Measurements from ENCODE around the gene RAB28. TPM values are rescaled to one million over a fixed set of nuclear protein-coding genes. Genes with fewer than 3 reads are reported as not detected.

Gene RAB28
- total RNA-seq, 3 donors from 2014 or later (not counting 1 experiment from before 2014, with no cell fraction given) = 10.2 to 13.1 (median 12.9) TPM

- H3K9me3 Mint-ChIP-seq = no peaks in the 10 kb centered on the region
- H3K4me1 Mint-ChIP-seq = no peaks in the 10 kb centered on the region
- no peaks in the 10 kb centered on the region for H3K9me3 ChIP-seq (ENCODE audit: control insufficient read depth, insufficient read depth, low read length)
- H3K27me3 Mint-ChIP-seq (ENCODE audit: low read depth in 2 of 2) = no peaks in the 10 kb centered on the region
- TF ChIP-seq, protein P1, sequence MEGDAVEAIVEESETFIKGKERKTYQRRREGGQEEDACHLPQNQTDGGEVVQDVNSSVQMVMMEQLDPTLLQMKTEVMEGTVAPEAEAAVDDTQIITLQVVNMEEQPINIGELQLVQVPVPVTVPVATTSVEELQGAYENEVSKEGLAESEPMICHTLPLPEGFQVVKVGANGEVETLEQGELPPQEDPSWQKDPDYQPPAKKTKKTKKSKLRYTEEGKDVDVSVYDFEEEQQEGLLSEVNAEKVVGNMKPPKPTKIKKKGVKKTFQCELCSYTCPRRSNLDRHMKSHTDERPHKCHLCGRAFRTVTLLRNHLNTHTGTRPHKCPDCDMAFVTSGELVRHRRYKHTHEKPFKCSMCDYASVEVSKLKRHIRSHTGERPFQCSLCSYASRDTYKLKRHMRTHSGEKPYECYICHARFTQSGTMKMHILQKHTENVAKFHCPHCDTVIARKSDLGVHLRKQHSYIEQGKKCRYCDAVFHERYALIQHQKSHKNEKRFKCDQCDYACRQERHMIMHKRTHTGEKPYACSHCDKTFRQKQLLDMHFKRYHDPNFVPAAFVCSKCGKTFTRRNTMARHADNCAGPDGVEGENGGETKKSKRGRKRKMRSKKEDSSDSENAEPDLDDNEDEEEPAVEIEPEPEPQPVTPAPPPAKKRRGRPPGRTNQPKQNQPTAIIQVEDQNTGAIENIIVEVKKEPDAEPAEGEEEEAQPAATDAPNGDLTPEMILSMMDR (IDR thresholded peaks at IDR 0.05) = no peak
- intact Hi-C loops (cut with micrococcal nuclease) = no loop called here
- H3K4me3 ChIP-seq (ENCODE audit: low read length) = no peak overlapping the region
- no peaks in the 10 kb centered on the region for H3K36me3 Mint-ChIP-seq
- ATAC-seq (no peak), DNase-seq (no peak)
- no peak overlapping the region for H3K4me3 Mint-ChIP-seq
- no peaks in the 10 kb centered on the region for H3K4me1 ChIP-seq (ENCODE audit: control insufficient read depth, insufficient read depth, low read length)
- no peak overlapping the region for H3K27ac ChIP-seq (ENCODE audit: low read length)
- 97% methylated on average over 3 of the region's 3 CpGs for WGBS (ENCODE audit: insufficient coverage)
- H3K36me3 ChIP-seq (ENCODE audit: control insufficient read depth, insufficient read depth, low read length) = no peaks in the 10 kb centered on the region
- no peak overlapping the region for H3K27ac Mint-ChIP-seq
- H3K27me3 ChIP-seq (ENCODE audit: control insufficient read depth, insufficient read depth, low read length) = no peaks in the 10 kb centered on the region
These were observed 118.9 kb downstream of the RAB28 start for GRCh38 chr4:13365195-13365594.

GRCh38 chr4:13364653-13365052 lies 119.5 kb downstream of the RAB28 start:
- Histone ChIP-seq H3K27ac (ENCODE audit: low read length) (no peak overlapping the region), H3K4me3 (ENCODE audit: low read length) (no peak overlapping the region), H3K36me3 (ENCODE audit: control insufficient read depth, insufficient read depth, low read length) (no peaks in the 10 kb centered on the region), H3K4me1 (ENCODE audit: control insufficient read depth, insufficient read depth, low read length) (no peaks in the 10 kb centered on the region), H3K27me3 (ENCODE audit: control insufficient read depth, insufficient read depth, low read length) (no peaks in the 10 kb centered on the region), H3K9me3 (ENCODE audit: control insufficient read depth, insufficient read depth, low read length) (no peaks in the 10 kb centered on the region)
- no peak for DNase-seq
- TF ChIP-seq, protein P1 (IDR thresholded peaks at IDR 0.05) = no peak
- Mint-ChIP-seq H3K4me3 (no peak overlapping the region), H3K27me3 (ENCODE audit: low read depth in 2 of 2) (no peaks in the 10 kb centered on the region), H3K36me3 (no peaks in the 10 kb centered on the region), H3K9me3 (no peaks in the 10 kb centered on the region), H3K4me1 (no peaks in the 10 kb centered on the region), H3K27ac (no peak overlapping the region)
- no peak for ATAC-seq
- intact Hi-C loops (cut with micrococcal nuclease) = no loop called here
- WGBS (ENCODE audit: insufficient coverage) = 99% methylated on average over 6 of the region's 6 CpGs

- H3K4me1 ChIP-seq (ENCODE audit: control insufficient read depth, insufficient read depth, low read length) = no peaks in the 10 kb centered on the region
- no peaks in the 10 kb centered on the region for H3K9me3 ChIP-seq (ENCODE audit: control insufficient read depth, insufficient read depth, low read length)
- ATAC-seq (no peak), DNase-seq (no peak)
- intact Hi-C loops (cut with micrococcal nuclease) = no loop called here
- H3K27ac ChIP-seq (ENCODE audit: low read length) = no peak overlapping the region
- H3K4me3 Mint-ChIP-seq = no peak overlapping the region
- no peak overlapping the region for H3K27ac Mint-ChIP-seq
- TF ChIP-seq, protein P1 (IDR thresholded peaks at IDR 0.05) = no peak
- no peaks in the 10 kb centered on the region for H3K36me3 Mint-ChIP-seq
- H3K9me3 Mint-ChIP-seq = no peaks in the 10 kb centered on the region
- H3K27me3 Mint-ChIP-seq (ENCODE audit: low read depth in 2 of 2) = no peaks in the 10 kb centered on the region
- H3K27me3 ChIP-seq (ENCODE audit: control insufficient read depth, insufficient read depth, low read length) = no peaks in the 10 kb centered on the region
- H3K4me3 ChIP-seq (ENCODE audit: low read length) = no peak overlapping the region
- no peaks in the 10 kb centered on the region for H3K36me3 ChIP-seq (ENCODE audit: control insufficient read depth, insufficient read depth, low read length)
- no peaks in the 10 kb centered on the region for H3K4me1 Mint-ChIP-seq
- 95% methylated on average over 1 of the region's 1 CpG for WGBS (ENCODE audit: insufficient coverage)
These were observed 120.0 kb downstream of the RAB28 start for GRCh38 chr4:13364172-13364571.

GRCh38 chr4:13359809-13360208 lies 124.3 kb downstream of the RAB28 start:
- DNase-seq (no peak), ATAC-seq (no peak)
- intact Hi-C loops (cut with micrococcal nuclease) = no loop called here
- Mint-ChIP-seq H3K27ac (no peak overlapping the region), H3K9me3 (peaks cover 0 to 3% of the 10 kb centered on the region in 2 donors), H3K27me3 (ENCODE audit: low read depth in 2 of 2) (no peaks in the 10 kb centered on the region), H3K36me3 (no peaks in the 10 kb centered on the region), H3K4me1 (no peaks in the 10 kb centered on the region), H3K4me3 (no peak overlapping the region)
- TF ChIP-seq, protein P1 (IDR thresholded peaks at IDR 0.05) = no peak
- Histone ChIP-seq H3K27ac (ENCODE audit: low read length) (no peak overlapping the region), H3K4me1 (ENCODE audit: control insufficient read depth, insufficient read depth, low read length) (no peaks in the 10 kb centered on the region), H3K27me3 (ENCODE audit: control insufficient read depth, insufficient read depth, low read length) (no peaks in the 10 kb centered on the region), H3K4me3 (ENCODE audit: low read length) (no peak overlapping the region), H3K9me3 (ENCODE audit: control insufficient read depth, insufficient read depth, low read length) (no peaks in the 10 kb centered on the region), H3K36me3 (ENCODE audit: control insufficient read depth, insufficient read depth, low read length) (peaks cover 2% of the 10 kb centered on the region)
- 100% methylated on average over 1 of the region's 1 CpG for WGBS (ENCODE audit: insufficient coverage)
